GM19467 (cell line): Measurements from ENCODE around the gene KRTAP4-9.
"Not testable (repeated sequence)": the region's sequence is repeated elsewhere in the genome, so short reads cannot be mapped to it uniquely, and the experiment has no call there.

ENCODE experiments used
- ATAC-seq: cut with Tn5 transposase; IDR thresholded peaks from one replicate; pipeline ENCODE4 v1.9.1; 2021; ENCODE audit warnings: mild to moderate bottlenecking, moderate library complexity; ENCODE audit not compliant: unreplicated experiment

Gene KRTAP4-9

GRCh38 chr17:41126412-41126811, 21.2 kb downstream of the KRTAP4-9 start:
- no peak for ATAC-seq

GRCh38 chr17:41127371-41127770, 22.2 kb downstream of the KRTAP4-9 start:
- no peak for ATAC-seq

- no peak for ATAC-seq
Observed at GRCh38 chr17:41131979-41132378, 26.8 kb downstream of the KRTAP4-9 start.

GRCh38 chr17:41133880-41134735, 28.9 kb downstream of the KRTAP4-9 start:
- ATAC-seq = no peak

GRCh38 chr17:41139865-41140264, 34.7 kb downstream of the KRTAP4-9 start:
- ATAC-seq = not testable (repeated sequence)

- ATAC-seq = no peak
Observed at GRCh38 chr17:41140360-41141131, 35.4 kb downstream of the KRTAP4-9 start, which contains the start of gene KRTAP4-6. Gene KRTAP4-6 (minus strand): TSS chr17:41140544. CDS start chr17:41140487, 57 bp downstream.

- ATAC-seq = no peak
Observed at GRCh38 chr17:41141361-41141760, 36.2 kb downstream of the KRTAP4-9 start.

GRCh38 chr17:41144846-41145245, 39.7 kb downstream of the KRTAP4-9 start:
- ATAC-seq = no peak

GRCh38 chr17:41145261-41145660, 40.1 kb downstream of the KRTAP4-9 start:
- no peak for ATAC-seq

- no peak for ATAC-seq
Observed at GRCh38 chr17:41147531-41148204, 42.5 kb downstream of the KRTAP4-9 start.

- ATAC-seq = not testable (repeated sequence)
Observed at GRCh38 chr17:41148971-41149651, 43.9 kb downstream of the KRTAP4-9 start.

GRCh38 chr17:41149652-41149985, 44.4 kb downstream of the KRTAP4-9 start, which contains the start of gene KRTAP4-5:
Gene KRTAP4-5 (minus strand): TSS chr17:41149825. CDS start chr17:41149767, 58 bp downstream.
- ATAC-seq = no peak

- no peak for ATAC-seq
Observed at GRCh38 chr17:41150026-41150425, 44.8 kb downstream of the KRTAP4-9 start.

GRCh38 chr17:41151525-41151924, 46.3 kb downstream of the KRTAP4-9 start:
- no peak for ATAC-seq

- ATAC-seq = no peak
Observed at GRCh38 chr17:41153856-41154255, 48.7 kb downstream of the KRTAP4-9 start.
